ENCODE measurements around the gene CD209. TPM values are rescaled to one million over a fixed set of nuclear protein-coding genes. Genes with fewer than 3 reads are reported as not detected.
"Not testable (repeated sequence)": the region's sequence is repeated elsewhere in the genome, so short reads cannot be mapped to it uniquely, and the experiment has no call there.

Gene CD209
- total and polyA plus RNA-seq, 2 experiments from 2014 or later: 0.35 TPM; not detected in 1

DNA sequence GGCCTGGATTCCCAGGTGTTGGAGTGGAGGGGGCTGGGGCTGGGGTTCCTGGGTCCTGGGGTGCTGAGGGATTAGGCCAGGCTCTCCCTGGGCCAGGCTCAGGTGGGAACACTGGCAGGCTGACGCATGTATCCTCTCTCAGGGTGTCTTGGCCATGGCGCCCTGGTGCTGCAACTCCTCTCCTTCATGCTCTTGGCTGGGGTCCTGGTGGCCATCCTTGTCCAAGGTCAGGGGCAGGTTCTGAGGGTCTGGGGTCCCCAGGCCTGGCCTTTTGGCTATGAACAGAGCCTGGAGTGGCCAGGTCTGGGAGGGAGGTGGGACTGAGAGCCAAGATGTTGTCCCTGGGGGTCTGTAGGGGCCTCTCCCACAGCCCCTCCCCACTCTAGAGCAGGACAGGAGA lies 17.7 kb upstream of the CD209 start:
- not testable (repeated sequence) for H3K4me3 ChIP-seq; H4K20me1 ChIP-seq (replicated peaks; ENCODE audit: insufficient read depth); H3K27me3 ChIP-seq (ENCODE audit: insufficient read depth); H3K4me1 ChIP-seq (ENCODE audit: insufficient read depth); H2AFZ ChIP-seq; H3K79me2 ChIP-seq (replicated peaks; ENCODE audit: insufficient read depth); DNase-seq (ENCODE audit: low spot score); H3K4me3 Mint-ChIP-seq; H3K27ac Mint-ChIP-seq; H3F3A ChIP-seq (replicated peaks; ENCODE audit: low read depth); H3K36me3 ChIP-seq (ENCODE audit: insufficient read depth); H3K4me2 ChIP-seq; H3K9me2 ChIP-seq (ENCODE audit: insufficient read depth); H3K27ac ChIP-seq (ENCODE audit: low read depth); ATAC-seq
- peaks cover 17% of the 10 kb centered on the region for H3K36me3 Mint-ChIP-seq (ENCODE audit: low read depth)
- peaks cover 20% of the 10 kb centered on the region for H3K27me3 Mint-ChIP-seq (ENCODE audit: insufficient read depth, low read depth, poor library complexity)
- H3K4me1 Mint-ChIP-seq: peaks cover 11% of the 10 kb centered on the region
- peaks cover 27% of the 10 kb centered on the region for H3K9me3 Mint-ChIP-seq

GRCh38 chr19:7764157-7764556 lies 16.8 kb upstream of the CD209 start:
- not testable (repeated sequence) for DNase-seq (ENCODE audit: low spot score); H3F3A ChIP-seq (replicated peaks; ENCODE audit: low read depth); H3K4me2 ChIP-seq; H3K79me2 ChIP-seq (replicated peaks; ENCODE audit: insufficient read depth); H3K27me3 ChIP-seq (ENCODE audit: insufficient read depth); H2AFZ ChIP-seq; H3K4me3 Mint-ChIP-seq; H3K4me3 ChIP-seq; H3K9me2 ChIP-seq (ENCODE audit: insufficient read depth); H3K4me1 ChIP-seq (ENCODE audit: insufficient read depth); ATAC-seq; H4K20me1 ChIP-seq (replicated peaks; ENCODE audit: insufficient read depth); H3K27ac ChIP-seq (ENCODE audit: low read depth); H3K36me3 ChIP-seq (ENCODE audit: insufficient read depth)
- 0 out of 2 replicates have a peak overlapping the region, but pooled peaks have one; percentile 37 for H3K27ac Mint-ChIP-seq
- H3K4me1 Mint-ChIP-seq: peaks cover 11% of the 10 kb centered on the region
- peaks cover 25% of the 10 kb centered on the region for H3K36me3 Mint-ChIP-seq (ENCODE audit: low read depth)
- peaks cover 20% of the 10 kb centered on the region for H3K27me3 Mint-ChIP-seq (ENCODE audit: insufficient read depth, low read depth, poor library complexity)
- H3K9me3 Mint-ChIP-seq: peaks cover 36% of the 10 kb centered on the region

DNA sequence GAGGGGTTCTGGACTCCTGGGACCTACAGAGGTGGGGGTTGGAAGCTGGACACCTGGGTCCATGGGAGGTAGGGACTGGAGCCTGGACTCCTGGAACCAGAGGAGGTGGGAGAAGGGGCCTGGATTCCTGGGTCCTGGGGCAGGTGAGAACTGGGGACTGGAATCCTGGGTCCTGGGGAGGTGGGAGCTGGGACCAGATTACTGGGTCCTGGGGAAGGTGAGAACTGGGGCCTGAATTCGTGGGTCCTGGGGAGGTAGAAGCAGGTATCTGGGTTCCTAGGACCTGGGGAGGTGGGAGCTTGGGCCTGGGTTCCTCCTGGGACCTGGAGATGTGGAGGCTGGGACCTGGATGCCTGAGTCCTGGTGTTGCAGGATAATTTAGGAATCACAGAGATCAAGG lies 16.4 kb upstream of the CD209 start:
- no peak for DNase-seq (ENCODE audit: low spot score)
- no peak overlapping the region for H3K4me3 ChIP-seq
- no peak overlapping the region for H2AFZ ChIP-seq
- H4K20me1 ChIP-seq (replicated peaks; ENCODE audit: insufficient read depth): no peaks in the 10 kb centered on the region
- Mint-ChIP-seq H3K36me3 (ENCODE audit: low read depth) (peaks cover 29% of the 10 kb centered on the region), H3K4me1 (peaks cover 11% of the 10 kb centered on the region), H3K27me3 (ENCODE audit: insufficient read depth, low read depth, poor library complexity) (peaks cover 20% of the 10 kb centered on the region), H3K27ac (0 out of 2 replicates have a peak overlapping the region, but pooled peaks have one; percentile 37), H3K4me3 (no peak overlapping the region), H3K9me3 (peaks cover 41% of the 10 kb centered on the region)
- no peaks in the 10 kb centered on the region for H3K36me3 ChIP-seq (ENCODE audit: insufficient read depth)
- H3K9me2 ChIP-seq (ENCODE audit: insufficient read depth): no peaks in the 10 kb centered on the region
- H3K4me1 ChIP-seq (ENCODE audit: insufficient read depth): no peaks in the 10 kb centered on the region
- H3K27ac ChIP-seq (ENCODE audit: low read depth): no peak overlapping the region
- H3K4me2 ChIP-seq: no peak overlapping the region
- ATAC-seq: no peak
- H3K27me3 ChIP-seq (ENCODE audit: insufficient read depth): no peaks in the 10 kb centered on the region
- no peaks in the 10 kb centered on the region for H3K79me2 ChIP-seq (replicated peaks; ENCODE audit: insufficient read depth)
- H3F3A ChIP-seq (replicated peaks; ENCODE audit: low read depth): no peaks in the 10 kb centered on the region
- no peak for TF ChIP-seq POLR2AphosphoS5 (IDR thresholded peaks at IDR 0.05; ENCODE audit: low read depth)
- TF ChIP-seq CREB1 (CRISPR knock-in tag; IDR thresholded peaks at IDR 0.05; ENCODE audit: low read depth): no peak
- no peak for TF ChIP-seq EZH2 (IDR thresholded peaks at IDR 0.05; ENCODE audit: low read depth, unreplicated experiment)
- TF ChIP-seq, protein P1, sequence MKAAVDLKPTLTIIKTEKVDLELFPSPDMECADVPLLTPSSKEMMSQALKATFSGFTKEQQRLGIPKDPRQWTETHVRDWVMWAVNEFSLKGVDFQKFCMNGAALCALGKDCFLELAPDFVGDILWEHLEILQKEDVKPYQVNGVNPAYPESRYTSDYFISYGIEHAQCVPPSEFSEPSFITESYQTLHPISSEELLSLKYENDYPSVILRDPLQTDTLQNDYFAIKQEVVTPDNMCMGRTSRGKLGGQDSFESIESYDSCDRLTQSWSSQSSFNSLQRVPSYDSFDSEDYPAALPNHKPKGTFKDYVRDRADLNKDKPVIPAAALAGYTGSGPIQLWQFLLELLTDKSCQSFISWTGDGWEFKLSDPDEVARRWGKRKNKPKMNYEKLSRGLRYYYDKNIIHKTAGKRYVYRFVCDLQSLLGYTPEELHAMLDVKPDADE (IDR thresholded peaks at IDR 0.05): no peak
- TF ChIP-seq ZNF114 (CRISPR knock-in tag; IDR thresholded peaks at IDR 0.05): no peak
- TF ChIP-seq ZNF331 (CRISPR knock-in tag; IDR thresholded peaks at IDR 0.05; ENCODE audit: low read depth): no peak
- TF ChIP-seq STAT1 (IDR thresholded peaks at IDR 0.05; ENCODE audit: unreplicated experiment): no peak
- no peak for TF ChIP-seq EZH2phosphoT487 (IDR thresholded peaks at IDR 0.05; ENCODE audit: unreplicated experiment)
- no peak for TF ChIP-seq CTCF (conservative IDR thresholded peaks at IDR 0.05; ENCODE audit: low read depth in 2 of 2)
- TF ChIP-seq JUNB (IDR thresholded peaks at IDR 0.05; ENCODE audit: unreplicated experiment): no peak

Data from GM23338 (cell line).